Measurements from ENCODE around the gene PSD2. TPM values are rescaled to one million over a fixed set of nuclear protein-coding genes. Genes with fewer than 3 reads are reported as not detected.

The PSD2 gene
- total and polyA plus RNA-seq, 2 donors, result 0.82 to 0.90 TPM

DNA sequence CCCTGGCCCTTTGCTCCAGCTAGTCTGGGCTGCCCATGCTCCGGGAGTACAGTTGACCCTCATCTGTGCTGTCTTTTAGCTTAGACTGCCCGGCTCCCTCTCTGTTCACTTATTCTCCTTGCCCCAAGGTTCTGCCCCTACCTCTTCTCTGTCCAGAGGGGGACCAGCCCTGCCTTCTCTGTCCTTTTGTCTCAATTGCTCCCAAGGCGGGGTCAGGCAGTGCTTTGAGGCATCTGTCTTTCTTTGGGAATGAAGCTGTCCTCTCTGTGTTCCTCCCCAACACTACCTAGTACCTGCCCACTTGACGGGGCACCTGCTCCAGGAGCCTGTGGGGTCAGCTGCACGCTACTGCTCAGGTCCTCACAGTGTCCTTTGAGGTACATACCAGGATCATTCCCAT is 59.3 kb downstream of the PSD2 start:
- Histone ChIP-seq H3K36me3 (ENCODE audit: control insufficient read depth in 2 of 2, insufficient read depth in 2 of 2, low read length in 1 of 2) (no peaks in the 10 kb centered on the region), H3K4me1 (ENCODE audit: control insufficient read depth in 2 of 2, insufficient read depth in 2 of 2, low read length in 2 of 2) (no peaks in the 10 kb centered on the region), H3K27ac (ENCODE audit: low read depth in 1 of 2, low read length in 1 of 2) (no peak overlapping the region), H3K27me3 (ENCODE audit: control insufficient read depth in 2 of 2, insufficient read depth in 1 of 2, low read length in 1 of 2) (peaks cover 0 to 58% of the 10 kb centered on the region in 2 donors), H3K4me3 (ENCODE audit: low read length in 2 of 2) (no peak overlapping the region), H3K9me3 (ENCODE audit: control insufficient read depth in 2 of 2, insufficient read depth in 1 of 2, low read length in 1 of 2) (no peaks in the 10 kb centered on the region)
- no peak for DNase-seq (ENCODE audit: low read depth in 6 of 9, low spot score in 9 of 9)
- 95% methylated on average over 5 of the region's 5 CpGs for WGBS

DNA sequence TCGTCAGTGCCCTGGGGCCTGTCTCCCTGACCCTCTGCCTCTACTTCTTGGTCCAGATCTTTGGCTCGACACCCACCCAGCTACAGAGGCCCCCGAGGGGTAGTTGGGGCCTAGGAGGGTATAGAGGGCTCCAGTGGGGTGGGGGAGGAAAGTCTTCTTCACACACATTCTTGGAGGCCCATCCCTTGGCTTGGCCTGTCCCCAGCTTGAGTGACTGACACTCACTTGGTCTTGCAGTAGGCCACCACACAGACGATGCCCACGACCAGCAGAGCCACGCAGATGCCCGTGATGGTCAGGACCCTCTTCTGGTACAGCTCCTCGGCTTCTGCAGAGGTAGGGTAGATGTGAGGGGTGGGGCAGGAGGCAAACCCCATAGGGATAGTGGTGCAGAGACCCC is 59.8 kb downstream of the PSD2 start:
- WGBS, result 96% methylated on average over 8 of the region's 8 CpGs
- Histone ChIP-seq H3K9me3 (ENCODE audit: control insufficient read depth in 2 of 2, insufficient read depth in 1 of 2, low read length in 1 of 2) (no peaks in the 10 kb centered on the region), H3K27me3 (ENCODE audit: control insufficient read depth in 2 of 2, insufficient read depth in 1 of 2, low read length in 1 of 2) (peaks cover 0 to 53% of the 10 kb centered on the region in 2 donors), H3K4me1 (ENCODE audit: control insufficient read depth in 2 of 2, insufficient read depth in 2 of 2, low read length in 2 of 2) (no peaks in the 10 kb centered on the region), H3K27ac (ENCODE audit: low read depth in 1 of 2, low read length in 1 of 2) (no peak overlapping the region), H3K4me3 (ENCODE audit: low read length in 2 of 2) (no peak overlapping the region), H3K36me3 (ENCODE audit: control insufficient read depth in 2 of 2, insufficient read depth in 2 of 2, low read length in 1 of 2) (no peaks in the 10 kb centered on the region)
- no peak for DNase-seq (ENCODE audit: low read depth in 6 of 9, low spot score in 9 of 9)

DNA sequence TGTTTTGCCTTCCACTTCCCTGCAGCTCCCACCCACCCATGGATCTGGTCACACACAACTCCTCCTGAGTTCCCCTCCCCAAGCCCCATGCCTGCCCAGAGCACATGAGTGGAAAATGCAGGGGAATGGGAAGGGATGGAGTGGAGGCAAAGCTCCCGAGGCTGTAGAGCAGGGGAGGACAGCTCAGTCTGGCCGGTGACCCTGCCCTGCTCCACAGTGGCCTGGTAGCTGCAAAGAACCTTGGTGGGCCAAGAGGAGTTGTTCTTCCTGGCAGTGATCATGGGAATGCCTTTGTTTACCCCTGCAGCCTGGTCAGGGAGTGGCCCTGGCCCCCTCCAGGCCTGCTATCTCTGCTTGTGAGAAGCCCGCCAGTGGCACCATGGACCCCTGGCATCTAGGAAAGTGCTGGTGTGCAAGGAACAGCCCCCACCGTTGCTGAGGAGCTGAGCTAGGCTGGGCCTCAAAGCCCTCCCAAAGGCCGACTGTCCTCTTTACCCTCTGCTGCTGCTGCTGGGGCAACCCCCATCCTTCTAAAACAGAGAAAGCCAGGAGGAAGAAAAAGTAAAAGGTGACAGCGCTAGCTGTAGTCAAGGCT is 60.4 kb downstream of the PSD2 start:
- Histone ChIP-seq H3K27me3 (ENCODE audit: control insufficient read depth in 2 of 2, insufficient read depth in 1 of 2, low read length in 1 of 2) (peaks cover 0 to 48% of the 10 kb centered on the region in 2 donors), H3K4me3 (ENCODE audit: low read length in 2 of 2) (no peak overlapping the region), H3K36me3 (ENCODE audit: control insufficient read depth in 2 of 2, insufficient read depth in 2 of 2, low read length in 1 of 2) (no peaks in the 10 kb centered on the region), H3K4me1 (ENCODE audit: control insufficient read depth in 2 of 2, insufficient read depth in 2 of 2, low read length in 2 of 2) (no peaks in the 10 kb centered on the region), H3K9me3 (ENCODE audit: control insufficient read depth in 2 of 2, insufficient read depth in 1 of 2, low read length in 1 of 2) (no peaks in the 10 kb centered on the region), H3K27ac (ENCODE audit: low read depth in 1 of 2, low read length in 1 of 2) (no peak overlapping the region)
- WGBS, result 94% methylated on average over 6 of the region's 6 CpGs
- no peak for DNase-seq (ENCODE audit: low read depth in 6 of 9, low spot score in 9 of 9)

DNA sequence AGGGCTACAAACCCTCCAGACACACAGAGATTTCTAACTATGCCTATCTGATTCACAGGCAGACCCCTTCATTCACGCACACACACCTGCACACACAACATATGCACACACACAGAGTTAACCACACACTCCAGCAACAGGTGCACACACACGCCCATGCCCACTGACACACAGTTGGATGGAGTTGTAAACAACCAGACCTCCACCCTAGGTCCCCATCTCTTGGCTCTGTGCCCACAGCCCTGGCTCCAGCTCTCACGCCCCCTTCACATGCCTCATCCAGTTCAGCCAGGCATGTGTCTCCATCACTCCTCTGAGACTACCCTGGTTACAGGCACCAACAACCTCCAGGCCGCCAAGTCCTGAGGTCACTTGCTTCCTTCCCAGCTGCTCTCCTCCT is 61.1 kb downstream of the PSD2 start:
- Histone ChIP-seq H3K4me3 (ENCODE audit: low read length in 2 of 2) (no peak overlapping the region), H3K36me3 (ENCODE audit: control insufficient read depth in 2 of 2, insufficient read depth in 2 of 2, low read length in 1 of 2) (no peaks in the 10 kb centered on the region)
- 87% methylated on average over 4 of the region's 4 CpGs for WGBS

DNA sequence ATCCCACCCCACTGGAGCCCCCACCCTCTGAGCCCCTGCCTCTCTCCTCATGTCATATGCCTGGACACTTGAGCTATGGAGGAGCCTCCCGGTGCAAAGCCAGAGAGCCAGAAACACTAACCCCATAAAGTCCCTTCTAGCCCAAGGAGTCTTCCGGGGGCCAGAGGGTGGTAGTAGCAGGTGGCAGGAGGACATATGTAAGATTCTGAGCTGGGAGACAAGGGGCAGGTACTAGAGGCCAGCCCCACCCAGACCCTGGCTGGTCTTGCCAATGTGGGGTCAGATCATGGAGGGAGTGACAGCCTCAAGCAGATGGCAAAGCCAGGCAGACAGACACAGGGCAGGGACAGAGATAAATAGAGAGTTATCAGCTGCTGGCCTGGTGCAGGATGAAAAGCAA is 63.4 kb downstream of the PSD2 start:
- DNase-seq (ENCODE audit: low read depth in 6 of 9, low spot score in 9 of 9), result no peak

More for the DNA sequence above, 61.1 kb downstream of the PSD2 start:
- Histone ChIP-seq H3K27ac (ENCODE audit: low read depth in 1 of 2, low read length in 1 of 2) (no peak overlapping the region), H3K27me3 (ENCODE audit: control insufficient read depth in 2 of 2, insufficient read depth in 1 of 2, low read length in 1 of 2) (peaks cover 0 to 44% of the 10 kb centered on the region in 2 donors), H3K9me3 (ENCODE audit: control insufficient read depth in 2 of 2, insufficient read depth in 1 of 2, low read length in 1 of 2) (no peaks in the 10 kb centered on the region), H3K4me1 (ENCODE audit: control insufficient read depth in 2 of 2, insufficient read depth in 2 of 2, low read length in 2 of 2) (no peaks in the 10 kb centered on the region)
- DNase-seq (ENCODE audit: low read depth in 6 of 9, low spot score in 9 of 9), result no peak

DNA sequence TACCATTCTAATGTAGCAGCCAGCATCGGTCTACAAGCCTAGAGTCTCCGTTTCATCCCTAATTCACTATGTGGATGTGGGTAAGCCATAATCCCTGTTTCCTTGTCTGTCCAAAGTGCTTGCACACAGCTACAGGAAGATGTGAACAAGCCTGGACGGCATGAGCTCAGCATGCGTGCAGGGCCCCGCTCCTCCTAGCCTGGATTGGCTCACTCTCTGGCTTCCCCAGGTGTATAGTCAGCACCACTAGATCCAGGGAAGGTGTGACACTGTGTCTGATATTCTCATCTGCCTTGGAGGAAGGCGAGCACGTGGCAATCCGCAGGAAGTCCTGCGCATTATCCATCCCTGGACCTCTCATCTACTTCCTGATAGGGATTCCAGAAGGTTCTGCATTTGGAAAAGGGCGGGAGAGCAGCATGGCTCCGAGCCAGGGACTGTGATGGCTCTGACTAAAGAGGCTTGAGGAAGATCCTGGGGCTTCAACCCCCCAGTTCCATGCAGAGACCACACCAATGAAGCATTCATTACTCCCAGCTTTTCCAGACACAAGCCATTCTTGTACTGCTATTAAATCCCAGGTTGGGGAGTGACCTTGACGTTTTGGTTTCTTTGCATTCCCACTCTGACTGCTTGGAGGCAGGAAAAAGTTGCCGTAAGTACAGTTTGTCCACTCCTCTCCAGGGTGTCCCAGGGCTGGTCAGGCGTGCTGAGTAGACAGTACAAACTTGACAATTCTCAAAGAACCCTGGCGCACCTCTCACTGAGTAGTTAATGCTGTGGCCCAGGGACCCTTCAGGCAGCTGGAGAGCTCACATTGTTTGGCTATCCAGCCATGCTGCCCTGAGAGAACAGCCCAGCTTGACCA is 65.6 kb downstream of the PSD2 start:
- Histone ChIP-seq H3K4me1 (ENCODE audit: control insufficient read depth in 2 of 2, insufficient read depth in 2 of 2, low read length in 2 of 2) (peaks cover 0 to 7% of the 10 kb centered on the region in 2 donors), H3K9me3 (ENCODE audit: control insufficient read depth in 2 of 2, insufficient read depth in 1 of 2, low read length in 1 of 2) (no peaks in the 10 kb centered on the region), H3K27me3 (ENCODE audit: control insufficient read depth in 2 of 2, insufficient read depth in 1 of 2, low read length in 1 of 2) (peaks cover 0 to 34% of the 10 kb centered on the region in 2 donors), H3K27ac (ENCODE audit: low read depth in 1 of 2, low read length in 1 of 2) (no peak overlapping the region), H3K36me3 (ENCODE audit: control insufficient read depth in 2 of 2, insufficient read depth in 2 of 2, low read length in 1 of 2) (no peaks in the 10 kb centered on the region), H3K4me3 (ENCODE audit: low read length in 2 of 2) (no peak overlapping the region)
- no peak for DNase-seq (ENCODE audit: low read depth in 6 of 9, low spot score in 9 of 9)
- 91% methylated on average over 15 of the region's 15 CpGs for whole genome bisulfite sequencing

More for the DNA sequence above, 63.4 kb downstream of the PSD2 start:
- H3K27me3 ChIP-seq (ENCODE audit: control insufficient read depth in 2 of 2, insufficient read depth in 1 of 2, low read length in 1 of 2), result peaks cover 0 to 41% of the 10 kb centered on the region in 2 donors
- H3K36me3 ChIP-seq (ENCODE audit: control insufficient read depth in 2 of 2, insufficient read depth in 2 of 2, low read length in 1 of 2), result no peaks in the 10 kb centered on the region
- no peaks in the 10 kb centered on the region for H3K9me3 ChIP-seq (ENCODE audit: control insufficient read depth in 2 of 2, insufficient read depth in 1 of 2, low read length in 1 of 2)
- 97% methylated on average over 2 of the region's 2 CpGs for WGBS
- no peak overlapping the region for H3K27ac ChIP-seq (ENCODE audit: low read depth in 1 of 2, low read length in 1 of 2)
- H3K4me3 ChIP-seq (ENCODE audit: low read length in 2 of 2), result no peak overlapping the region
- H3K4me1 ChIP-seq (ENCODE audit: control insufficient read depth in 2 of 2, insufficient read depth in 2 of 2, low read length in 2 of 2), result peaks cover 0 to 7% of the 10 kb centered on the region in 2 donors

DNA sequence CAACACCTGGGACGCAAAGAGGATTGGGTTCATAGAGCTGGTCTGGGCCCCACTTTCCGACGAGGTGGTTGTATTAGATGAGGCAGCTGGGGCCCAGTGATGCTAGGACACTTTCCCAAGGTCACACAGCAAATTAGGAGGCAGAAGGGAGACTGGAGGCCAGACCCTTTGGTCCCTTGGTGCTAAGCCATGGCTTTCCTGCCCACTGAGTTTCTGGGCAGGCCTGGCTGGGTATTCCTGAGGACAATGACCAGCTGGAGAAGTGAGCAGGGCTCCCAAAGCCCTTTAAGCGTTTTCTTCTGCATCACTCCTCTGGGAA is 66.2 kb downstream of the PSD2 start:
- no peak for DNase-seq (ENCODE audit: low read depth in 6 of 9, low spot score in 9 of 9)
- peaks cover 0 to 34% of the 10 kb centered on the region in 2 donors for H3K27me3 ChIP-seq (ENCODE audit: control insufficient read depth in 2 of 2, insufficient read depth in 1 of 2, low read length in 1 of 2)

DNA sequence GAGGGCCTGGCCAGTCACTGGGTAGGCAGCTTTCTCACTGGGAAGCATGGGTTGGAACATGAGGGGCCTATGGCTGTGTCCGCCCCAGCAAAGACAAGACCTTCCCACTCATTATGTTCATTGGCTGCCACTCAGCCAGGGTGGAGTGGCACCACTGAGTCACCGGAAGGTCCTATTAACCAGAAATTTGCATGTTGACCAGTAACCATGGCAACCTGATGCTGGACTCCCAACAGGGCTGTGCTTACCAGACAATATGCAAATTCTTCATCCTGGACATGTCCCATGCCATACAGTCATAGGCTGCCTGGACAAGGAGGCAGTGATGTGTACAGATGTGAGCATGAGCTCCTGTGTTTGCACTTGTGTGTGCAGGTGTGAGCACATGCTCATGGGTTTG is 66.7 kb downstream of the PSD2 start:
- peaks cover 0 to 7% of the 10 kb centered on the region in 2 donors for H3K4me1 ChIP-seq (ENCODE audit: control insufficient read depth in 2 of 2, insufficient read depth in 2 of 2, low read length in 2 of 2)
- H3K27ac ChIP-seq (ENCODE audit: low read depth in 1 of 2, low read length in 1 of 2), result no peak overlapping the region
- H3K27me3 ChIP-seq (ENCODE audit: control insufficient read depth in 2 of 2, insufficient read depth in 1 of 2, low read length in 1 of 2), result peaks cover 0 to 31% of the 10 kb centered on the region in 2 donors
- DNase-seq (ENCODE audit: low read depth in 6 of 9, low spot score in 9 of 9), result no peak
- H3K36me3 ChIP-seq (ENCODE audit: control insufficient read depth in 2 of 2, insufficient read depth in 2 of 2, low read length in 1 of 2), result no peaks in the 10 kb centered on the region
- H3K9me3 ChIP-seq (ENCODE audit: control insufficient read depth in 2 of 2, insufficient read depth in 1 of 2, low read length in 1 of 2), result no peaks in the 10 kb centered on the region
- H3K4me3 ChIP-seq (ENCODE audit: low read length in 2 of 2), result no peak overlapping the region
- 97% methylated on average over 2 of the region's 2 CpGs for WGBS

More for the DNA sequence above, 66.2 kb downstream of the PSD2 start:
- Histone ChIP-seq H3K4me1 (ENCODE audit: control insufficient read depth in 2 of 2, insufficient read depth in 2 of 2, low read length in 2 of 2) (peaks cover 0 to 7% of the 10 kb centered on the region in 2 donors), H3K36me3 (ENCODE audit: control insufficient read depth in 2 of 2, insufficient read depth in 2 of 2, low read length in 1 of 2) (no peaks in the 10 kb centered on the region), H3K4me3 (ENCODE audit: low read length in 2 of 2) (no peak overlapping the region), H3K27ac (ENCODE audit: low read depth in 1 of 2, low read length in 1 of 2) (no peak overlapping the region), H3K9me3 (ENCODE audit: control insufficient read depth in 2 of 2, insufficient read depth in 1 of 2, low read length in 1 of 2) (no peaks in the 10 kb centered on the region)
- 94% methylated on average over 4 of the region's 4 CpGs for WGBS

DNA sequence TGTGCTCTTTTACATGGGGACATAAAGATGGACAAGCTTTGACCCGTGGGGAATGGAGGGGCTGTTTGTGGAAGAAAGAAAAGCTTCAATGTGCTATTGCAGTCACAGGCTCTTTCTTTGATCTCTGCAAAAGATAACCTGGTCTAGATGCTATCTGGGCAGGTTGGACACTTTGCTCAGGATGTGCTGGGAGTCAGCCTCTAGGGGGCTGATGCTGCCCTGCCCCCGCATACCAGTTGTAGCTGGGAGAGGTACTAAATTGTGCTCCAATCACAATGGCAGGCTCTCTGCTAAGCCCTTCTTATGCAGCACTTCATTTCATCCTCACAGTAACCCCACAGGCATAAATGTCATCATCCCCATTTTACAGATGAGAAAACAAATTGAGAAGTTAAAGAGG is 67.2 kb downstream of the PSD2 start:
- peaks cover 0 to 7% of the 10 kb centered on the region in 2 donors for H3K4me1 ChIP-seq (ENCODE audit: control insufficient read depth in 2 of 2, insufficient read depth in 2 of 2, low read length in 2 of 2)
- no peak overlapping the region for H3K27ac ChIP-seq (ENCODE audit: low read depth in 1 of 2, low read length in 1 of 2)
- no peak overlapping the region for H3K4me3 ChIP-seq (ENCODE audit: low read length in 2 of 2)
- WGBS, result 91% methylated on average over 2 of the region's 2 CpGs
- peaks cover 0 to 28% of the 10 kb centered on the region in 2 donors for H3K27me3 ChIP-seq (ENCODE audit: control insufficient read depth in 2 of 2, insufficient read depth in 1 of 2, low read length in 1 of 2)
- H3K36me3 ChIP-seq (ENCODE audit: control insufficient read depth in 2 of 2, insufficient read depth in 2 of 2, low read length in 1 of 2), result no peaks in the 10 kb centered on the region
- H3K9me3 ChIP-seq (ENCODE audit: control insufficient read depth in 2 of 2, insufficient read depth in 1 of 2, low read length in 1 of 2), result no peaks in the 10 kb centered on the region
- no peak for DNase-seq (ENCODE audit: low read depth in 6 of 9, low spot score in 9 of 9)
